ENCODE results near the gene YTHDF1. TPM values are rescaled to one million over a fixed set of nuclear protein-coding genes. Genes with fewer than 3 reads are reported as not detected.

Gene YTHDF1
- total RNA-seq, 2 experiments from 2014 or later: 39.3 to 41.3 TPM

Small RNA genes within 50 kb of the gene (microRNA-seq; reads per million reads assigned to microRNA genes)
- not detected for gene MIR124-3 (ENCODE audit: borderline microRNAs expressed, borderline replicate concordance)
- not detected for gene MIR3196 (ENCODE audit: borderline microRNAs expressed, borderline replicate concordance)

Other genes with a start within 250 kb of the YTHDF1 start
- not detected for gene BHLHE23, start 209.2 kb downstream of the YTHDF1 start, total RNA-seq
- not detected for gene BIRC7, start 19.8 kb upstream of the YTHDF1 start, total RNA-seq
- gene NKAIN4, start 38.3 kb upstream of the YTHDF1 start, total RNA-seq: not detected
- gene ARFGAP1, start 56.7 kb upstream of the YTHDF1 start, total RNA-seq: 10 to 100 TPM; 88.0 to 94.4 TPM
- not detected for gene COL20A1, start 77.1 kb upstream of the YTHDF1 start, total RNA-seq
- gene CHRNA4, start 145.2 kb upstream of the YTHDF1 start, total RNA-seq: not detected